IPS-18a (cell line): ENCODE results near the gene GPC6.

ENCODE experiments used
- H3K27ac ChIP-seq: one replicate; pipeline ENCODE4 v1.5.1; 2013; ENCODE audit warnings: low read length
- H3K27me3 ChIP-seq: one replicate; pipeline ENCODE4 v1.6.1; 2013; ENCODE audit warnings: mild to moderate bottlenecking, low read length; ENCODE audit not compliant: control insufficient read depth, insufficient read depth
- H3K36me3 ChIP-seq: one replicate; pipeline ENCODE4 v1.6.1; 2013; ENCODE audit warnings: low read depth, low read length; ENCODE audit not compliant: control insufficient read depth
- H3K4me1 ChIP-seq: one replicate; pipeline ENCODE4 v1.6.1; 2013; ENCODE audit warnings: low read depth, low read length; ENCODE audit not compliant: control insufficient read depth
- H3K4me3 ChIP-seq: one replicate; pipeline ENCODE4 v1.5.1; 2013; ENCODE audit warnings: low read length
- H3K9ac ChIP-seq: one replicate; pipeline ENCODE4 v1.6.1; 2013; ENCODE audit warnings: mild to moderate bottlenecking, low read length, moderate library complexity
- H3K9me3 ChIP-seq: one replicate; pipeline ENCODE4 v1.6.1; 2013; ENCODE audit warnings: low read depth, low read length; ENCODE audit not compliant: control insufficient read depth

The GPC6 gene

DNA sequence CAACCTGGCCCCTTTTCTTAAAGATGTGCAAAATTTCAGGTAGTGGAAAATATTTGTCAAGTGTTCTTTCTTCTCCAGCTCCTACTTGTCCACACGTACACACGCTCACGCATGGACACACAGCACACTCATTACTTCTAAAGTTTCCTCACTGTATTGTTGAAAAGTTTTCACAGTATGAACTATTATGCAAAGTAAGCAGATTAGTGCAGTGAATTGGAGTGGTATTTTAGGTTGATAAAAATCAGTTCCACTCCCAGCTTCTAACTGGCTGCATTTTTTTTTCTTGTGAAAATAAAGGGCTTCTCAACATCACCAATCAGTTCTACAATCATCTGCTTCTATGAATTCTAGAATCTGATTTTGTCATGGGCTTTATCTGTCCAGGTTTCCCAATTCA, 988.4 kb downstream of the GPC6 start:
- H3K9me3 ChIP-seq, result no peaks in the 10 kb centered on the region
- H3K36me3 ChIP-seq, result no peaks in the 10 kb centered on the region
- H3K27me3 ChIP-seq, result no peaks in the 10 kb centered on the region
- H3K4me3 ChIP-seq, result no peak overlapping the region
- H3K4me1 ChIP-seq, result peaks cover 22% of the 10 kb centered on the region
- no peak overlapping the region for H3K27ac ChIP-seq
- no peak overlapping the region for H3K9ac ChIP-seq

DNA sequence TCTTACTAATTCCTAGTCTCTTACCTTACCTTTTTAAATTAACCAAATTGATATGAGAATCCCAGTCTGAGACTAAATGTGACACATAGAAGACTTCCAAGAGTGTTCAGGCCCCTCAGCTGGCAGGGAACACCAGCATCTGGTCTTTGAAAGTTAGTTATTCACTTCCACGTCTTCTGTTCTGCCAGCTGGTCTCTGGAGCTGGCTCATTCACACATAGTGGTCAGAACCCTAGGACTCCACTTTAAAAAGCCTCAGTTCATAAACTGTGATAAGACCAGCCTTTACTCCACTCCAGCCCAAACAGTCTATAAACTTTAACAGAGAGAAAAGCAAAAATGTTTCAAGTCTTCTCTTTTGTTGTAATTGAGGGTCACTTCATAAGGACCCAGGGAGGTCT, 989.9 kb downstream of the GPC6 start:
- no peak overlapping the region for H3K4me3 ChIP-seq
- no peak overlapping the region for H3K27ac ChIP-seq
- H3K27me3 ChIP-seq, result no peaks in the 10 kb centered on the region
- H3K9me3 ChIP-seq, result no peaks in the 10 kb centered on the region
- no peak overlapping the region for H3K9ac ChIP-seq
- peaks cover 22% of the 10 kb centered on the region for H3K4me1 ChIP-seq
- H3K36me3 ChIP-seq, result no peaks in the 10 kb centered on the region

DNA sequence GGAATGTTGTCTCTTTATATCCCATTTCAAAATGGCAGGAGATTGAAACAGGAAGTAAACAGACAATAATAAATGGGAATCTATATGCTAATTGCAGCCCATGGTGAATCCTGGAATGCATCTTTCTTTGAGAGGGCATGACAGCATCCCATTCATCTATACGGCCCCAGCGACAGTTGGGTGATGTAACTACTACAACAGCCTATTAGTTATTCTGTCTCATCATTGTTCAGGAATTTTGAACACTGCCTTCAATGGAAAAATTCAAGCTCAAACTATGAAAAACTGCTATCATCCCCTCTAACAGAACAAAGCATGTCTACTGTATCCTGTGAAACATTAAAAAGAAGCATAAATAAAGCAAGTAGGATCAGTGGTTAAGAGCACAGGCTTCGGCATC, 990.8 kb downstream of the GPC6 start:
- no peak overlapping the region for H3K27ac ChIP-seq
- no peak overlapping the region for H3K4me3 ChIP-seq
- no peak overlapping the region for H3K9ac ChIP-seq
- H3K9me3 ChIP-seq, result no peaks in the 10 kb centered on the region
- no peaks in the 10 kb centered on the region for H3K27me3 ChIP-seq
- H3K4me1 ChIP-seq, result peaks cover 22% of the 10 kb centered on the region
- no peaks in the 10 kb centered on the region for H3K36me3 ChIP-seq

DNA sequence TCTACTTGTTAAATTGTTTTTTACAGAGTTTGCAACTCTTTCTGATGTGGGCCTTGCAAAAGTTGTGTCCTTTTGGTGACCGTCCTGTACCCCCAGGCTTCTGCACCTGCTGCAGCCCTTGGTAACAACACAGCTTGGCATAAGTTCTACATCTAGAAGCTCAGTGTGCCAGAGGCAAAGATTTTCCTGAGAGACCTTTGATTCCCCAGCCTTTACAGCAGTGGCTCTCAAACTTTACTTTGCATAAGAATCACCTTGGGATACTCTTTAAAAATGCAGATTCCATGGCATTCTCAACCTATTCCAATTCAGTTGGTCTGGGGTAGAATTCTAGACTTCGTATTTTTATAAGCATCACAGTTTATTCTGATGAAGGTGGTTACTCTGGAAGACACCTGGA, 991.9 kb downstream of the GPC6 start:
- H3K36me3 ChIP-seq, result no peaks in the 10 kb centered on the region
- H3K9me3 ChIP-seq, result no peaks in the 10 kb centered on the region
- H3K4me3 ChIP-seq, result peak overlapping the region; percentile 7
- H3K27me3 ChIP-seq, result no peaks in the 10 kb centered on the region
- H3K4me1 ChIP-seq, result peaks cover 22% of the 10 kb centered on the region
- H3K27ac ChIP-seq, result no peak overlapping the region
- no peak overlapping the region for H3K9ac ChIP-seq

DNA sequence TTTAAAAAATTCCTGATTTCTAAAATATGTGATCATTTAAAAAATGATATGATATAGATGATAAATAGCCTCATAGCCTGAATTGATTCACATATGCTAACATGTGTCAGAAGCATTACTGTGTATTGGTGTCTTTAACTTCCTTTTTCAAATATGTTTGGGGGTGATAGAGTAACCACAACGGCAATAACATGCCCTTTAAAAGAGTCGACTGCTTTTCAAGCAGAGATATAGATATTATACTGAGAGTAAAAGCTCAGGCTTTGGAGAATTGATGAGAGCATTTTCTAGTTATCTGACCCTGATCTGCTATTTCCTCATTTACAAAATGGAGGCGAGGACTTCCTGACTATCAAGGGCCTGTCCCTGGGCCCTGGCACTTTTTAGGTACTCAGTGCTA, 992.3 kb downstream of the GPC6 start:
- H3K27me3 ChIP-seq, result no peaks in the 10 kb centered on the region
- H3K9me3 ChIP-seq, result no peaks in the 10 kb centered on the region
- no peak overlapping the region for H3K27ac ChIP-seq
- no peaks in the 10 kb centered on the region for H3K36me3 ChIP-seq
- H3K4me3 ChIP-seq, result peak overlapping the region; percentile 7
- H3K9ac ChIP-seq, result no peak overlapping the region
- peaks cover 22% of the 10 kb centered on the region for H3K4me1 ChIP-seq

DNA sequence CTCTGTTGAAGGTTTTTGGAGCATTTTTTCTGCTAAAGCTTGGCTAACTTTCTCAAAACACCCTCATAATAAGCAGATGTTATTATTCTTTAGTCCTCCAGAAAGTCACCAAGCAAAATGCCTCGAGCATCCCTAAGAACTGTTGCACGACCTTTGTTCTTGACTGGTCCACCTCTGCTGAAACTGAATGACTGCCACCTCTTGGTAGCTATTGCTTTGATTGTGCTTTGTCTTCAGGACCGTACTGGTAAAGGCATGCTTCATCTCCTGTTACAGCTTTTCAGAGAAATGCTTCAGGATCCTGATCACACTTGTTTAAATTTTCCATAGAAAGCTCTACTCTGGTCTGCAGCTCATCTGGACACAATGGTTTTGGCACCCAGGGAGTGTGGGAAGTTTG, 998.1 kb downstream of the GPC6 start:
- no peaks in the 10 kb centered on the region for H3K9me3 ChIP-seq
- H3K36me3 ChIP-seq, result no peaks in the 10 kb centered on the region
- H3K27me3 ChIP-seq, result no peaks in the 10 kb centered on the region
- no peak overlapping the region for H3K4me3 ChIP-seq
- no peaks in the 10 kb centered on the region for H3K4me1 ChIP-seq
- H3K27ac ChIP-seq, result no peak overlapping the region
- no peak overlapping the region for H3K9ac ChIP-seq

DNA sequence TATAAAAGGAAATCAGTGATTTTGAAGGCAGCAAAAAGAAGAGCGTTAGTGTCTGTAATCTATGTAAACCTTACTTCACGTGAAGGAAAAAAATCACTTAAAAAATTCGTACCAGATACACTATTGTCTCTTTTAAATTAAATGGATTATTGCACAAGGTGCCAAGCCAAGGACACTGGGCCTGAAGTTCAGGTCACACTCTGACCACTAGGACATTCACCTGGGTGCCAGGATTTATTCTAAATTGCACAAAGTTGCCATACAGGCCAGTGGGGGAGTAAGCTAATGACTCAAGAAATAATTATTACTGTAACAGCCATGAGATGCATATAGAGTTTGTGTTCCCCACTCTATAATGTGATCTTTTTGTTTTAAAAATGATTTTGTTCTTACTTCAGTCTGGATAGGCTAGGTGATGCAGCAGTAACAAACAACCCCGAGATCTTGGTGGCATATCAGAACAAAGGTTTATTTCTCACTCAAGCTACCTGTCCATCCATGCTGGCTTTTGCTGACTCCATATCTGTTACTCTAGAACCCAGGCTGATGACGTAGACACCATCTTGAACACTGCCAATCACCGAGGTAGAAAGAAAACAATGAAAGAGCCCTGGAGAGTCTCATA, 1000.8 kb downstream of the GPC6 start:
- Histone ChIP-seq H3K27ac (no peak overlapping the region), H3K36me3 (no peaks in the 10 kb centered on the region), H3K27me3 (no peaks in the 10 kb centered on the region), H3K9ac (no peak overlapping the region), H3K4me3 (no peak overlapping the region), H3K9me3 (no peaks in the 10 kb centered on the region), H3K4me1 (no peaks in the 10 kb centered on the region)

DNA sequence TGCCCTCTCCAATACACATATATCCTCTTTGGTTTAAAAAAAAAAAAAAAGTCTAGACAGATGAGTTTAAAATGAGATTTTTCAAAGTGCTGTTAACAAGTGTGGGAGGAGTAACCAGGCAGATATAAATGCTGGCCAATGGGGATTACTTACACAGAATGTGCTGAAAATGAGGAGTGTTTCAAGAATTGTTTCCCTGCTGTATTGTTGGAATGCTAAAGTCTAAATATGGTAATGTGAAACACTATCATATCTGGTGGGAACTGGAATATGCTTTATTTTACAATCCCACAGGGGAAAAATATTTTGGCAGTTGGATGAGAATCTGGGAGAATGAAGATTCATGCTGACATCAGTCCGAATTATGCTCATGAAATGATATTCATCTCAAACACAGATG, 1002.2 kb downstream of the GPC6 start:
- Histone ChIP-seq H3K4me1 (no peaks in the 10 kb centered on the region), H3K9ac (no peak overlapping the region), H3K27ac (no peak overlapping the region), H3K36me3 (no peaks in the 10 kb centered on the region), H3K27me3 (no peaks in the 10 kb centered on the region), H3K9me3 (no peaks in the 10 kb centered on the region), H3K4me3 (no peak overlapping the region)

DNA sequence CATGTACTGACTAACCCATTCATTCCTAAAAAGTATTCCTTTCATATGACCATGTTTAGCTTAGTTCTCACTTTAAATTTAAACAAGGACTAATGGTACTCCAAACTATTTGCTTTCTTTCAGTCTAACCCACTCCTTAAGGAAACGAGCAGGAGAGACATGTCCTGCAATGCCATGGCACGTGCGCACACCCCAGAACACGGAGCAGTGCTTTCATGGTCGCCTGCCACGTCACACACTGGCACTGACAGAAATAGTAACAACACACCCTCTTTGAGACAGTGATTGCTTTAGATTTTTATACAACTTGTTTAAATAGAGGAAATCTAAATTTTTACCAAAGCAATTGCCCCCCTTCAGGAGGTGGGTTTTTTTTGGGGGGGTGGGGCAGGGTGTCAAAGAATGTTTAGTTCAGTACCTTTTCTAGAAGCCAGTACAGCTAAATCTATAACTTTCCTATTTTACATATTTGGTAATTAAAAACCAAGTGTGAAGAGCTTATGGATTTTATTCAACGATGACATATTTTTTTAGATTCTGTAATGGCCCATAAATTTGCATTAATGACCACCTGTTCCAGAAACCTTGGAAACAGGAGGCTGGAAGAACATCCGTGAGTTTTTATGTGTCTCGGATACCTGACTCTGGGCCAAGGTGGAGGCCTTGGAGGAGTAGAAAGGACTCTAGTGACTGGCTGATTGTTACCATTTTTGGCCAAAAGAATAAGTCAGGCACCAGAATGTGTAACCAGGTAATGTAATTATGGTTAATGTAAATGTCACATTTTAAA, 1005.7 kb downstream of the GPC6 start:
- Histone ChIP-seq H3K36me3 (no peaks in the 10 kb centered on the region), H3K9me3 (no peaks in the 10 kb centered on the region), H3K4me1 (no peaks in the 10 kb centered on the region), H3K9ac (no peak overlapping the region), H3K27me3 (no peaks in the 10 kb centered on the region), H3K4me3 (no peak overlapping the region), H3K27ac (no peak overlapping the region)

DNA sequence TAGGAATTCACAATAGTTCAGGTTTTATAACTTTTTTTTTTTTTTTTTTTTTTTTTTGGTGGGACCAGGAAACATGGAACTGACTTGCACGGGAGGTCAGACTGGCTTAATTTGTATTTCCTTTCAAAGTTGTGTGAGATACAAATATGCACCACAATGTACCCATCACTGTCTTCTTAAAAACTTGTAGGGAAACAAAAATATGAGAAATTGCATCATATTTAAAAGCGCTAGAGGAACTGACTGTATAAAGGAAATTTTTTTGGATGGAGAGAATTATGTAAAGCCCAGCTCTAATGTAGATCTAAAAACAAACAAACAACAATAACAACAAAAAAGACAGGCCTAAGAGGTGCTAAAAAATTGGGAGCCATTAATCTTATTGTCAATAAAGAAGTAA, 1006.3 kb downstream of the GPC6 start:
- H3K27ac ChIP-seq, result no peak overlapping the region

DNA sequence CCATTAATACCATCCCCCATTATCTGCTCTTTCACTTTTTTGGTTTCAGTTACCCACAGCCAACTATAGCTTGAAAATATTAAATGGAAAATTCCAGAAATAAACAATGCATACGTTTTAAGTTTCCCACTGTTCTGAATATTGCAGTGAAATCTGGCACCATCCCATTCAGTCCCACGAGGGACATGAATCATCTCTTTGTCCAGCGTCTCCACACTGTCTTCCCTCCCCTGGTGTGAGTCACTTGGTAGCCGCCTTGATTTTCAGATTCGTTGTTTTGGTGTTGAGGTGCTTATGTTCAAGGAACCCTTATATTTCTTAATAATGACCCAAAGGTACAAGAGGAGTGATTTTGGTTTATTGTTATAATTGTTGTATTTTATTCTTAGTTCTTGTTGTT, 1006.8 kb downstream of the GPC6 start:
- no peaks in the 10 kb centered on the region for H3K4me1 ChIP-seq

More for the DNA sequence above, 1006.3 kb downstream of the GPC6 start:
- no peaks in the 10 kb centered on the region for H3K4me1 ChIP-seq
- no peaks in the 10 kb centered on the region for H3K27me3 ChIP-seq
- H3K9me3 ChIP-seq, result no peaks in the 10 kb centered on the region
- H3K4me3 ChIP-seq, result no peak overlapping the region
- H3K9ac ChIP-seq, result no peak overlapping the region
- H3K36me3 ChIP-seq, result no peaks in the 10 kb centered on the region

DNA sequence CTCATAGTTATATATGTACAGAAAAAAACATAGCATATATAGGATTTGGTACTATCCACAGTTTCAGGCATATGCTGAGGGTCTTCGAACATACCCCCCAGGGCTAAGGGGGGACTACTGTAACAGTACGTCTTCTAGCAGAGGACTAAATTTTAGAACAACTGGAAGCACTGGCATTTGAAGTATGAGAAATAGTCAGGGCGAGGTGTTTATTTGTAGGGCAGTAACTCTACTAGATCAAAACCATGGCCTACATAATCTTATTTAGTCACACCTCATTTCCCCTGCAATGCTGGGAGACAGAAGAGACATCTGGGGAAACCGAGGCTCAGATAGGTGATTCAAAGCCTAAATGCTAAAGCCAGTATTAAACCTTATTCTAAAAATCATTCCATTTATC, 1007.2 kb downstream of the GPC6 start:
- Histone ChIP-seq H3K36me3 (no peaks in the 10 kb centered on the region), H3K27ac (no peak overlapping the region), H3K9me3 (no peaks in the 10 kb centered on the region), H3K4me1 (no peaks in the 10 kb centered on the region), H3K9ac (no peak overlapping the region), H3K27me3 (no peaks in the 10 kb centered on the region), H3K4me3 (no peak overlapping the region)

More for the DNA sequence above, 1006.8 kb downstream of the GPC6 start:
- H3K9ac ChIP-seq, result no peak overlapping the region
- H3K9me3 ChIP-seq, result no peaks in the 10 kb centered on the region
- H3K27me3 ChIP-seq, result no peaks in the 10 kb centered on the region
- no peak overlapping the region for H3K27ac ChIP-seq
- no peaks in the 10 kb centered on the region for H3K36me3 ChIP-seq
- no peak overlapping the region for H3K4me3 ChIP-seq
